GM23338 (cell line): ENCODE data around the gene PTH1R.

ENCODE experiments used
- CREB1 ChIP-seq: fragments of 250-450 bp; sonication (Bioruptor Pico); IDR thresholded peaks from 2 replicates; pipeline ENCODE4 v1.5.0; 2020; ENCODE audit warnings: low read depth, mild to moderate bottlenecking, moderate library complexity
- CTCF ChIP-seq, 2 experiments: fragments of 200-600 bp in 1 of 2; sonication (generic) in 1 of 2; conservative IDR thresholded peaks; 2 replicates each; pipeline versions ENCODE4 v1.5.1 to v1.6.1; 2016 to 2017; ENCODE audit warnings: antibody characterized with exemption in 2 of 2, low read depth in 2 of 2, mild to moderate bottlenecking in 2 of 2, moderate library complexity in 1 of 2
- ETS1 ChIP-seq: IDR thresholded peaks from 2 replicates; pipeline ENCODE4 v1.6.1; 2016; ENCODE audit warnings: antibody characterized with exemption
- EZH2 ChIP-seq: fragments of 200-600 bp; sonication (generic); IDR thresholded peaks from one replicate; pipeline ENCODE4 v1.8.0; 2017; ENCODE audit warnings: antibody characterized with exemption, mild to moderate bottlenecking, low read depth; ENCODE audit not compliant: unreplicated experiment
- EZH2phosphoT487 ChIP-seq: fragments of 200-600 bp; sonication (generic); IDR thresholded peaks from one replicate; pipeline ENCODE4 v1.8.1; 2018; ENCODE audit warnings: antibody characterized with exemption; ENCODE audit not compliant: unreplicated experiment
- JUNB ChIP-seq: IDR thresholded peaks from one replicate; pipeline ENCODE4 v1.6.1; 2016; ENCODE audit warnings: antibody characterized with exemption; ENCODE audit not compliant: unreplicated experiment
- NANOG ChIP-seq: IDR thresholded peaks from 2 replicates; pipeline ENCODE4 v1.6.1; 2016; ENCODE audit warnings: antibody characterized with exemption, borderline replicate concordance
- POLR2AphosphoS5 ChIP-seq: IDR thresholded peaks from 2 replicates; pipeline ENCODE4 v1.6.1; 2016; ENCODE audit warnings: antibody characterized with exemption, low read depth
- ZNF114 ChIP-seq: fragments of 250-450 bp; sonication (Bioruptor Pico); IDR thresholded peaks from 2 replicates; pipeline ENCODE4 v1.5.0; 2020; ENCODE audit warnings: mild to moderate bottlenecking, moderate library complexity
- TF ChIP-seq, protein P1 (sequence below): IDR thresholded peaks from one replicate; pipeline ENCODE4 v1.6.1; 2018; ENCODE audit warnings: antibody characterized with exemption; ENCODE audit not compliant: unreplicated experiment
- TF ChIP-seq, protein P2 (sequence below): fragments of 250-450 bp; sonication (Bioruptor Pico); IDR thresholded peaks from 2 replicates; pipeline ENCODE4 v1.5.0; 2020; ENCODE audit warnings: mild to moderate bottlenecking, moderate library complexity

DNA sequence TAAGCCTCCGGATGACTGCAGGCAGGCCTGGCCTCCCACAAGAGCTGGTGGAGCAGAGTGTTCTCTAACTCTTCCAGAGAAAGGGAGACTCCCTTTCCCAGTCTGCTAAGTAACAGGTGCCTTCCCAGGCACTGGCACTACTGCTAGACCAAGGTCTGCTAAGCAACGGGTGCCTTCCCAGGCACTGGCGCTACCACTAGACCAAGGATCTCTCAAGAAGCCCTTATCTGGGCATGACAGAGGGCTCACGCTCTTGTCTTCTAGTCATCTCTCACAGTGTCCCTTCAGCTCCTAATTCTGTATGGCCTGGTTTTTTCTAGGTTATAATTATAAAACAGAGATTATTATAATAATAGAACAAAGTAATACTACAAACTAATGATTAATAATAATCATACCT is 42.0 kb upstream of the PTH1R start:
- TF ChIP-seq CTCF (conservative IDR thresholded peaks at IDR 0.05; ENCODE audit: low read depth in 2 of 2) (no peak), ETS1 (no peak), EZH2 (no peak), POLR2AphosphoS5 (no peak), CREB1 (CRISPR knock-in tag) (no peak), NANOG (no peak), JUNB (no peak), EZH2phosphoT487 (no peak), ZNF114 (CRISPR knock-in tag) (no peak)
- TF ChIP-seq, protein P1, sequence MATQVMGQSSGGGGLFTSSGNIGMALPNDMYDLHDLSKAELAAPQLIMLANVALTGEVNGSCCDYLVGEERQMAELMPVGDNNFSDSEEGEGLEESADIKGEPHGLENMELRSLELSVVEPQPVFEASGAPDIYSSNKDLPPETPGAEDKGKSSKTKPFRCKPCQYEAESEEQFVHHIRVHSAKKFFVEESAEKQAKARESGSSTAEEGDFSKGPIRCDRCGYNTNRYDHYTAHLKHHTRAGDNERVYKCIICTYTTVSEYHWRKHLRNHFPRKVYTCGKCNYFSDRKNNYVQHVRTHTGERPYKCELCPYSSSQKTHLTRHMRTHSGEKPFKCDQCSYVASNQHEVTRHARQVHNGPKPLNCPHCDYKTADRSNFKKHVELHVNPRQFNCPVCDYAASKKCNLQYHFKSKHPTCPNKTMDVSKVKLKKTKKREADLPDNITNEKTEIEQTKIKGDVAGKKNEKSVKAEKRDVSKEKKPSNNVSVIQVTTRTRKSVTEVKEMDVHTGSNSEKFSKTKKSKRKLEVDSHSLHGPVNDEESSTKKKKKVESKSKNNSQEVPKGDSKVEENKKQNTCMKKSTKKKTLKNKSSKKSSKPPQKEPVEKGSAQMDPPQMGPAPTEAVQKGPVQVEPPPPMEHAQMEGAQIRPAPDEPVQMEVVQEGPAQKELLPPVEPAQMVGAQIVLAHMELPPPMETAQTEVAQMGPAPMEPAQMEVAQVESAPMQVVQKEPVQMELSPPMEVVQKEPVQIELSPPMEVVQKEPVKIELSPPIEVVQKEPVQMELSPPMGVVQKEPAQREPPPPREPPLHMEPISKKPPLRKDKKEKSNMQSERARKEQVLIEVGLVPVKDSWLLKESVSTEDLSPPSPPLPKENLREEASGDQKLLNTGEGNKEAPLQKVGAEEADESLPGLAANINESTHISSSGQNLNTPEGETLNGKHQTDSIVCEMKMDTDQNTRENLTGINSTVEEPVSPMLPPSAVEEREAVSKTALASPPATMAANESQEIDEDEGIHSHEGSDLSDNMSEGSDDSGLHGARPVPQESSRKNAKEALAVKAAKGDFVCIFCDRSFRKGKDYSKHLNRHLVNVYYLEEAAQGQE = no peak
- TF ChIP-seq, protein P2, sequence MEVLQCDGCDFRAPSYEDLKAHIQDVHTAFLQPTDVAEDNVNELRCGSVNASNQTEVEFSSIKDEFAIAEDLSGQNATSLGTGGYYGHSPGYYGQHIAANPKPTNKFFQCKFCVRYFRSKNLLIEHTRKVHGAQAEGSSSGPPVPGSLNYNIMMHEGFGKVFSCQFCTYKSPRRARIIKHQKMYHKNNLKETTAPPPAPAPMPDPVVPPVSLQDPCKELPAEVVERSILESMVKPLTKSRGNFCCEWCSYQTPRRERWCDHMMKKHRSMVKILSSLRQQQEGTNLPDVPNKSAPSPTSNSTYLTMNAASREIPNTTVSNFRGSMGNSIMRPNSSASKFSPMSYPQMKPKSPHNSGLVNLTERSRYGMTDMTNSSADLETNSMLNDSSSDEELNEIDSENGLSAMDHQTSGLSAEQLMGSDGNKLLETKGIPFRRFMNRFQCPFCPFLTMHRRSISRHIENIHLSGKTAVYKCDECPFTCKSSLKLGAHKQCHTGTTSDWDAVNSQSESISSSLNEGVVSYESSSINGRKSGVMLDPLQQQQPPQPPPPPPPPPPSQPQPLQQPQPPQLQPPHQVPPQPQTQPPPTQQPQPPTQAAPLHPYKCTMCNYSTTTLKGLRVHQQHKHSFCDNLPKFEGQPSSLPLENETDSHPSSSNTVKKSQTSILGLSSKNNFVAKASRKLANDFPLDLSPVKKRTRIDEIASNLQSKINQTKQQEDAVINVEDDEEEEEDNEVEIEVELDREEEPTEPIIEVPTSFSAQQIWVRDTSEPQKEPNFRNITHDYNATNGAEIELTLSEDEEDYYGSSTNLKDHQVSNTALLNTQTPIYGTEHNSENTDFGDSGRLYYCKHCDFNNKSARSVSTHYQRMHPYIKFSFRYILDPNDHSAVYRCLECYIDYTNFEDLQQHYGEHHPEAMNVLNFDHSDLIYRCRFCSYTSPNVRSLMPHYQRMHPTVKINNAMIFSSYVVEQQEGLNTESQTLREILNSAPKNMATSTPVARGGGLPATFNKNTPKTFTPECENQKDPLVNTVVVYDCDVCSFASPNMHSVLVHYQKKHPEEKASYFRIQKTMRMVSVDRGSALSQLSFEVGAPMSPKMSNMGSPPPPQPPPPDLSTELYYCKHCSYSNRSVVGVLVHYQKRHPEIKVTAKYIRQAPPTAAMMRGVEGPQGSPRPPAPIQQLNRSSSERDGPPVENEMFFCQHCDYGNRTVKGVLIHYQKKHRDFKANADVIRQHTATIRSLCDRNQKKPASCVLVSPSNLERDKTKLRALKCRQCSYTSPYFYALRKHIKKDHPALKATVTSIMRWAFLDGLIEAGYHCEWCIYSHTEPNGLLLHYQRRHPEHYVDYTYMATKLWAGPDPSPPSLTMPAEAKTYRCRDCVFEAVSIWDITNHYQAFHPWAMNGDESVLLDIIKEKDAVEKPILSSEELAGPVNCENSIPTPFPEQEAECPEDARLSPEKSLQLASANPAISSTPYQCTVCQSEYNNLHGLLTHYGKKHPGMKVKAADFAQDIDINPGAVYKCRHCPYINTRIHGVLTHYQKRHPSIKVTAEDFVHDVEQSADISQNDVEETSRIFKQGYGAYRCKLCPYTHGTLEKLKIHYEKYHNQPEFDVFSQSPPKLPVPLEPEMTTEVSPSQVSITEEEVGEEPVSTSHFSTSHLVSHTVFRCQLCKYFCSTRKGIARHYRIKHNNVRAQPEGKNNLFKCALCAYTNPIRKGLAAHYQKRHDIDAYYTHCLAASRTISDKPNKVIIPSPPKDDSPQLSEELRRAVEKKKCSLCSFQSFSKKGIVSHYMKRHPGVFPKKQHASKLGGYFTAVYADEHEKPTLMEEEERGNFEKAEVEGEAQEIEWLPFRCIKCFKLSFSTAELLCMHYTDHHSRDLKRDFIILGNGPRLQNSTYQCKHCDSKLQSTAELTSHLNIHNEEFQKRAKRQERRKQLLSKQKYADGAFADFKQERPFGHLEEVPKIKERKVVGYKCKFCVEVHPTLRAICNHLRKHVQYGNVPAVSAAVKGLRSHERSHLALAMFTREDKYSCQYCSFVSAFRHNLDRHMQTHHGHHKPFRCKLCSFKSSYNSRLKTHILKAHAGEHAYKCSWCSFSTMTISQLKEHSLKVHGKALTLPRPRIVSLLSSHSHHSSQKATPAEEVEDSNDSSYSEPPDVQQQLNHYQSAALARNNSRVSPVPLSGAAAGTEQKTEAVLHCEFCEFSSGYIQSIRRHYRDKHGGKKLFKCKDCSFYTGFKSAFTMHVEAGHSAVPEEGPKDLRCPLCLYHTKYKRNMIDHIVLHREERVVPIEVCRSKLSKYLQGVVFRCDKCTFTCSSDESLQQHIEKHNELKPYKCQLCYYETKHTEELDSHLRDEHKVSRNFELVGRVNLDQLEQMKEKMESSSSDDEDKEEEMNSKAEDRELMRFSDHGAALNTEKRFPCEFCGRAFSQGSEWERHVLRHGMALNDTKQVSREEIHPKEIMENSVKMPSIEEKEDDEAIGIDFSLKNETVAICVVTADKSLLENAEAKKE (CRISPR knock-in tag) = no peak
